ENCODE results near the gene IFFO2.

IFFO2 gene

DNA sequence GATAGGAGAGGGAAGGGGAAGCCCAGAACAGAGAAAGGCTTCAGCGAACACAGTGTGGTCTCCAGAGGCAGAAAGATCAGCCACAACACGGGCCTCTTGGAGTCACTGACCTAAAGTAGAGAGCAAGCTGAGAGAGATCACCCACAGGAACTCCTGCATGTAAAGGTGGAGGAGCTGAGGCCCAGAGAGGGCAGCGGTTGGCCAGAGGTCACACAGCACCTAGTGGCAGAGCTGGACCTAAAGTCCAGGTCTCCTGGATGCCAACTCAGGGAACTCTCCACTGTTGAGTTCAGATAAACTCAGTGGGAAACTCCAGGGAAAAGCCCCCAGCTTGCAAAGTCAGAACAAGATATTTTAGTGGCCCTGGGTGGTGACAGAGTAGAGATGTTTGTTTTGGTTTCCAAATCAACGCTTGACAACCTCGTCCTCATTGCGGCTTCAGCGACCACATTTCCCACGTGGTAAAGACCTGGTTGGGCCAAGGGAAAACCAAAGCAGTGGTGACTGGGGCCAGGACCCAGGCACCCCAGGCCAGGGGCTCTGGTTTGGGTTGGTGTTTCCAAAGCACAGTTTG lies 4.6 kb downstream of the IFFO2 start:
- TF ChIP-seq, protein P1, sequence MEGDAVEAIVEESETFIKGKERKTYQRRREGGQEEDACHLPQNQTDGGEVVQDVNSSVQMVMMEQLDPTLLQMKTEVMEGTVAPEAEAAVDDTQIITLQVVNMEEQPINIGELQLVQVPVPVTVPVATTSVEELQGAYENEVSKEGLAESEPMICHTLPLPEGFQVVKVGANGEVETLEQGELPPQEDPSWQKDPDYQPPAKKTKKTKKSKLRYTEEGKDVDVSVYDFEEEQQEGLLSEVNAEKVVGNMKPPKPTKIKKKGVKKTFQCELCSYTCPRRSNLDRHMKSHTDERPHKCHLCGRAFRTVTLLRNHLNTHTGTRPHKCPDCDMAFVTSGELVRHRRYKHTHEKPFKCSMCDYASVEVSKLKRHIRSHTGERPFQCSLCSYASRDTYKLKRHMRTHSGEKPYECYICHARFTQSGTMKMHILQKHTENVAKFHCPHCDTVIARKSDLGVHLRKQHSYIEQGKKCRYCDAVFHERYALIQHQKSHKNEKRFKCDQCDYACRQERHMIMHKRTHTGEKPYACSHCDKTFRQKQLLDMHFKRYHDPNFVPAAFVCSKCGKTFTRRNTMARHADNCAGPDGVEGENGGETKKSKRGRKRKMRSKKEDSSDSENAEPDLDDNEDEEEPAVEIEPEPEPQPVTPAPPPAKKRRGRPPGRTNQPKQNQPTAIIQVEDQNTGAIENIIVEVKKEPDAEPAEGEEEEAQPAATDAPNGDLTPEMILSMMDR (IDR thresholded peaks at IDR 0.05; ENCODE audit: insufficient read depth, low read depth, low read length, missing control alignments), result no peak
- no peak for DNase-seq (ENCODE audit: low read depth)
- peak overlapping the region; percentile 97 for H3K4me3 ChIP-seq (ENCODE audit: low read length)

DNA sequence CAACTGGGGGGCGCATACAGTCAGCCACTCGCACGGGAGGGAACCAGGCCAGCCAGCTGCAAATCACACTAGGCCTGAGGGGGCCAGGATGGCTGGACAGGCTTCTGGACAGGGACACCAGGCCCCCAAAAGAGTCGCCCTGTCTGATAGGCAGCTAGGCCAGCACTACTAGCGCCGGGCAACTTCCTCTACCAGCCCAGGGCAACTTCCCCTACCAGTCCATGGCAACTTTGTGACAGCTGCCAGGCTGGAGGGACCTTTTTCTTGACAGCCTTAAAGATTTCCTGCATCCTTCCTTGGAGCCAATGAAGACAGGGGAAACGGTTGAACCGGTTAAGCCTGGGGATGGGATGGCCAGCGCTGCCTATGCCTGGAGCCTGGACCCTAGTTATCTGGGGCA lies 5.1 kb downstream of the IFFO2 start:
- TF ChIP-seq, protein P1 (IDR thresholded peaks at IDR 0.05; ENCODE audit: insufficient read depth, low read depth, low read length, missing control alignments), result no peak
- no peak for DNase-seq (ENCODE audit: low read depth)
- peak overlapping the region; percentile 97 for H3K4me3 ChIP-seq (ENCODE audit: low read length)

DNA sequence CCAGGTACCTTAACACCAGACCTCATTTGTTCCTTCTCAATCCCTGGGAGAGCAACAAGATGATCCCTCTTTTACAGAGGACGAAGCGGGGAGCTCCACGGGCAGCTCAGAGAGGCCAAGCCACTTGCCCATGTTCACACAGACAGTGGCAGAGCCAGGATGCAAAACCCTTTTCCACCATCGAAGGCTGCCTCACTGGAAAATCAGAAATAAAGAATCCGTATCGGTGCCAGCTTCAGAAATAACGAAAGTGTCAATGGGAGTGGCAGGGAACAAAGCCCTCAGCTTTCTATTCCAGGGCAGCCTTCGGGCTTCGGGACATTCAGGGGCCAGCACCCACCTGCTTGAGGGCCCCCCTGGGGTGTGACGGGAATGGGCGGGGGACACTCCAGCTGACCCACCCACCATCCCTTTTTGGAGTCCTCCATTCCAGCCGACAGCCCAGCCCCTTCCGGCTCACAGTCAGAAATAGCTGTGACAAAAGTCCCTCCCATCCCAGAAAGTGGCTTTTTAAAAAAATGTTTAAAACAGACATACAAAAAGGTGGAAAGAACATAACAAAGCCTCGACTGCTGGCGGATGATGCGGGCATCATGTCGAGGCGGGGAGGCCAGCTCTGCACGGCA lies 6.0 kb downstream of the IFFO2 start:
- no peak for DNase-seq (ENCODE audit: low read depth)
- TF ChIP-seq, protein P1 (IDR thresholded peaks at IDR 0.05; ENCODE audit: insufficient read depth, low read depth, low read length, missing control alignments), result no peak
- peak overlapping the region; percentile 97 for H3K4me3 ChIP-seq (ENCODE audit: low read length)

DNA sequence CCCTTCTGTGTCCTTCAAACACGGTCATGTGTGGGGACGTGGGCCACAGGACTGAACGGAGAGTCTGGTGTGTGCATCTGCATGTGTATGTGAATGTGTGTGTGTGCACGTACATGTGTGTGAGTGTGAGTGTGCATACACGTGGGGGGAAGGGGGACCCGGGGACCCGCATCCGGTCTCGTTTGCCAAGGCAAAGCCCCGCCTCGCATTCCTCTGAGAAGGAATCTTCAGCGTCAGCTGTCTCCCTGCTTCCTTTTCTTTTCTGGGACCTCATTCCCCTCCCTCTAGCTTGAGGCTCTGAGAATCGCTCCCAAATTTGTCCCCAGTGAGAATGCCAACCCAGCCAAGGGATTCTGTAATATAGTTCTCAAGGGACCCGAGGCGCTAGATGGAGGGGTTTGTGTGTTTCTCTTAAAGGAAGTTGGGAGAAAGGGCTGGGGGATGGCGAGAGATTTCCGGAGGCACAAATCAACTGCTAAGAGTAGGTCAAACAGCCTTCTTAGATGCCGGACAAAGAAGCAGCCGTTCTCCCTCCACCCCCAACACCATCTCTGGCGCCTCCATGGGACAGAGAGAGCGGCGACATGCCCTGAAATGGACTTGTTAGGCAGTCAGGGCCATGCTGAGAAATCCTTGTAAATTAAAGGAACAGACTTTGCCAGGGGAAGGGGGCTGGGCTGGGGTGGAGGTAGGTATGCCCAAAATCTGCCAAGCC lies 6.6 kb downstream of the IFFO2 start:
- H3K4me3 ChIP-seq (ENCODE audit: low read length), result peak overlapping the region; percentile 97
- peak; percentile 35 for DNase-seq (ENCODE audit: low read depth)
- TF ChIP-seq, protein P1 (IDR thresholded peaks at IDR 0.05; ENCODE audit: insufficient read depth, low read depth, low read length, missing control alignments), result peak; percentile 16

DNA sequence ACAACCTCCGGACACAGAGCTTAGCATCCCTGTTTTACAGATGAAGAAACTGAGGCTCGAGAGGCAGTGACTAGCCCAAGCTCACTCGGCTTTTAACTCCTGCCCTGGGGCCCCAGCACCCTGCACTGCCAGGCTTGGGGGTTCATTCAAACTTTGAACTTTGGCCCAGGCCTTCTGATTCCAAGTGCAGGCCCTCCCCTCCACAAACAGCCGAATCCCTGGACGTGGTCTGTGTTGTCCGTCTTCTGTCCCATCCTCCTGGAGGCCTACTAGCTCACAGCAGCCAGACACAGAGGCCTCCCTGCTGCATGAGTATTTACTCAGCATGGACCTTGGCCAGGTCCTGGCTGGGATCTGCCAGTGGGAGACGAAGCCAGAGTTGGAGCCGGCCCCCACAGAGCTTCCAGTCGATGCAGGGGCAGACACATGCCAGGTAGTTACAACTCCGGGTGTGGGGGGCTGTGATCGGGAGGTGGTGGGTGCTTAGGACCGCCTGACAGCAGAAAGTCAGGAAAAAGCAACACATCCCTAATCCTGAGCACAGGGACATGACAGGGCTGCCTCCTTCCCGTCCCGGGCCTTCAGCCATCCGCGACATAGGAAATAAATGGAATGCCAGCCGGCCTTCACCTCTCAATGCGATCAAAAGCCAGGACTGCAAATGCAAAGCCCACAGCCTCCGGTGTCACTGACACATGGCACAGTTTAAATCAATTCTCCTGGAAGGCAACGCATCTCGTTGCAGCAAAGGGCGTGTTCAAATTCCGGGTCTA lies 7.4 kb downstream of the IFFO2 start:
- TF ChIP-seq, protein P1 (IDR thresholded peaks at IDR 0.05; ENCODE audit: insufficient read depth, low read depth, low read length, missing control alignments), result no peak
- H3K4me3 ChIP-seq (ENCODE audit: low read length), result peak overlapping the region; percentile 97
- peak; percentile 34 for DNase-seq (ENCODE audit: low read depth)

DNA sequence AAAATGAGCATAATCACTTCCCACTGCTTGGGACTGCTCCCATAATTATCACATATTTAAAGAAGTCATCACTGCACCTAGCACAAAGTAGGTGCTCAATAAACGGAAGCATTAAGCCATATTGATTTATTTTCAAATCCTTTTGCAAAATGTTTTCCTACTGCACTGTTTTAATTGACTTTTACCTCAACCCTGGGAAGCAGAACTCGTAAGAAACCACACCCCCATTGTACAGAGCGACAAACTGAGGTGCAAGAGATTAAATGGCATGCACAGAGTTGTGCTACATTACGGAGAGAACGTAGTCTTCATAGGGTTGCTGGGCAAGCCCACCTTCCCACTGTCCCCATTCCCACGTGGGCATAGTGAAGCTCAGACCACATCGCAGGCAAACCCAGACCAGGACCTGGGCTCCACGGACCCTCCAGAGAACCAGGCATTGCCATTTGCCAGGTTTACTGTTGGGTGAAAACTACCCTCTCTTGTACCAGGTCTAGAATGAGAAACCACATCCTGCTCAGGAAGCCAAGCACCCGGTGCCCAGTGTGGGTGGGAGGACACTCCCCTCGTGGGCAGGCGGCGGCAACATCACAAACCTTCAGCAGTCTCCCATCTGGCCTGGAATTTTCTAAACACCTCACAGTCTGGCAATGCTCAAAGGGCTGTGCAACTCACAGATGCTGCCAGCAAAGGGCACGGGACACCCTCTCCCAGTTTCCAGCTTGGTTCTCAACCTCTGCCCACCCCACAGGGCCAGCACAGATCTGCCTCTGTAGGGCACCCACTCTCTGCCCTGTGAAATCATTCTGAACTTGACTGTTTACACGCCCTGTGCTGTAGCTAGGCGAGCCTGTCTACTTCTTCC lies 8.2 kb downstream of the IFFO2 start:
- peak; percentile 68 for DNase-seq (ENCODE audit: low read depth)
- TF ChIP-seq, protein P1 (IDR thresholded peaks at IDR 0.05; ENCODE audit: insufficient read depth, low read depth, low read length, missing control alignments), result no peak
- no peak overlapping the region for H3K4me3 ChIP-seq (ENCODE audit: low read length)
